Stimulated activated CD4-positive, alpha-beta T cell treated with anti-CD3 and anti-CD28 coated beads, Interleukin-1b, Interleukin-23, amount 100 ng/mL, for 4 hours (primary cell): Measurements from ENCODE around the gene TMOD4.

ENCODE experiments used
- DNase-seq, 2 donors: peaks; one replicate each; pipeline ENCODE4 v3.0.0-alpha.2; 2020; ENCODE audit warnings: low read depth in 2 of 2

The TMOD4 gene

GRCh38 chr1:151175041-151175741 lies 590 bp downstream of the TMOD4 start:
- DNase-seq: no peak

GRCh38 chr1:151171190-151171589 lies 4.6 kb downstream of the TMOD4 start:
- no peak for DNase-seq

- DNase-seq: no peak
These were observed 8.7 kb downstream of the TMOD4 start for GRCh38 chr1:151167116-151167515.

- no peak for DNase-seq
These were observed 9.2 kb downstream of the TMOD4 start for GRCh38 chr1:151166505-151166956.

GRCh38 chr1:151165738-151166504 lies 9.9 kb downstream of the TMOD4 start, which contains the start of the genes LYSMD1 and SCNM1:
Gene LYSMD1 (minus strand): TSS chr1:151165902. CDS start chr1:151165258, 644 bp downstream.
Gene SCNM1 (plus strand): TSS chr1:151166144. CDS start chr1:151166153, 9 bp downstream.
- peak; percentile 84 to 92 for DNase-seq

GRCh38 chr1:151165281-151165737 lies 10.5 kb downstream of the TMOD4 start:
- DNase-seq: no peak

- no peak for DNase-seq
These were observed 11.0 kb downstream of the TMOD4 start for GRCh38 chr1:151164732-151165280.

- DNase-seq: no peak
These were observed 16.4 kb downstream of the TMOD4 start for GRCh38 chr1:151159373-151159772.

GRCh38 chr1:151158751-151159251 lies 17.0 kb downstream of the TMOD4 start:
- DNase-seq: no peak

GRCh38 chr1:151158326-151158725 lies 17.5 kb downstream of the TMOD4 start:
- DNase-seq: peak; percentile 30 to 51

- DNase-seq: peak in 1 of 2 donors; percentile 24
These were observed 18.7 kb downstream of the TMOD4 start for GRCh38 chr1:151157067-151157531.

- peak; percentile 54 to 70 for DNase-seq
These were observed 19.3 kb downstream of the TMOD4 start, which contains the start of gene TNFAIP8L2 for GRCh38 chr1:151156515-151156819. Gene TNFAIP8L2 (plus strand): TSS chr1:151156649. CDS start chr1:151158698, 2,049 bp downstream.

GRCh38 chr1:151147665-151148064 lies 28.1 kb downstream of the TMOD4 start:
- DNase-seq: no peak

GRCh38 chr1:151147132-151147503 lies 28.7 kb downstream of the TMOD4 start:
- DNase-seq: no peak

- DNase-seq: peak; percentile 69 to 81
These were observed 29.2 kb downstream of the TMOD4 start, which contains the start of gene SEMA6C for GRCh38 chr1:151146412-151147131. Gene SEMA6C (minus strand): TSS chr1:151146631. CDS start chr1:151142621, 4,010 bp downstream.

GRCh38 chr1:151146072-151146411 lies 29.7 kb downstream of the TMOD4 start:
- no peak for DNase-seq

GRCh38 chr1:151145304-151146071 lies 30.3 kb downstream of the TMOD4 start:
- no peak for DNase-seq

- DNase-seq: no peak
These were observed 31.1 kb downstream of the TMOD4 start for GRCh38 chr1:151144474-151145303.

GRCh38 chr1:151143986-151144385 lies 31.8 kb downstream of the TMOD4 start:
- no peak for DNase-seq

GRCh38 chr1:151143057-151143435 lies 32.7 kb downstream of the TMOD4 start:
- no peak for DNase-seq
